H1 (cell line): ENCODE data around the gene MRPS10. TPM values are rescaled to one million over a fixed set of nuclear protein-coding genes. Genes with fewer than 3 reads are reported as not detected.

Source experiments
- CTCF ChIA-PET: fragments of 300-600 bp; sonication (Branson Sonifier 250); formaldehyde crosslinking; loops from one replicate; lab custom pipeline; 2021; ENCODE audit not compliant: partially characterized antibody; lab: Charles Lee
- POLR2A ChIA-PET: fragments of 300-600 bp; sonication (Branson Sonifier 250); formaldehyde crosslinking; loops from one replicate; lab custom pipeline; 2021; ENCODE audit warnings: inconsistent platforms; ENCODE audit not compliant: partially characterized antibody; lab: Charles Lee
- DNase-seq, 2 experiments: peaks; one replicate each; pipeline versions ENCODE4 v3.0.0 to v3.0.0-alpha.2; 2010 to 2022; ENCODE audit warnings: low spot score in 2 of 2, low read depth in 1 of 2, mixed read lengths in 1 of 2
- FAIRE-seq: peaks from 2 replicates; lab custom pipeline; 2011; peaks lifted over from hg19 to GRCh38; lab: Jason Lieb, UNC
- H2AFZ ChIP-seq: 2 replicates; pipeline ENCODE4 v1.8.1; 2012; ENCODE audit warnings: low read length, inconsistent platforms
- H2AK5ac ChIP-seq: 2 replicates; pipeline ENCODE4 v1.6.1; 2013; ENCODE audit warnings: low read depth, low read length
- H2BK120ac ChIP-seq: replicated peaks from 2 replicates; pipeline ENCODE3; 2013; ENCODE audit warnings: low read depth, low read length, inconsistent platforms
- H2BK12ac ChIP-seq: 2 replicates; pipeline ENCODE4 v1.6.1; 2013; ENCODE audit warnings: low read depth, low read length
- H2BK15ac ChIP-seq: 2 replicates; pipeline ENCODE4 v1.6.1; 2013; ENCODE audit warnings: low read length
- H2BK20ac ChIP-seq: 2 replicates; pipeline ENCODE4 v1.6.1; 2013; ENCODE audit warnings: low read length
- H2BK5ac ChIP-seq: 2 replicates; pipeline ENCODE4 v1.6.1; 2013; ENCODE audit warnings: low read depth, low read length
- H3K14ac ChIP-seq: 2 replicates; pipeline ENCODE4 v1.6.1; 2013; ENCODE audit warnings: inconsistent platforms; ENCODE audit not compliant: insufficient read length
- H3K18ac ChIP-seq: 2 replicates; pipeline ENCODE4 v1.6.1; 2013; ENCODE audit warnings: low read length; ENCODE audit errors: extremely low read depth
- H3K23ac ChIP-seq: 2 replicates; pipeline ENCODE4 v1.6.1; 2013; ENCODE audit warnings: inconsistent platforms; ENCODE audit not compliant: insufficient read length
- H3K23me2 ChIP-seq: 2 replicates; pipeline ENCODE4 v1.6.1; 2013; ENCODE audit warnings: low read depth, low read length
- H3K27ac ChIP-seq: 2 replicates; pipeline ENCODE4 v1.6.1; 2011; ENCODE audit warnings: low read depth, low read length, inconsistent platforms
- H3K27me3 ChIP-seq, 4 experiments: replicated peaks in 1 of 4; 1 replicate in 1 of 4; 2 replicates in 3 of 4; pipeline versions ENCODE4 v1.6.1 to v1.8.1; 2011 to 2013; ENCODE audit warnings: low read length in 3 of 4, mild to moderate bottlenecking in 3 of 4, inconsistent platforms in 2 of 4, mixed read lengths in 2 of 4, moderate library complexity in 1 of 4; ENCODE audit not compliant: control insufficient read depth in 3 of 4, insufficient read depth in 3 of 4; ENCODE audit errors: extremely low read depth in 1 of 4
- H3K36me3 ChIP-seq, 4 experiments: 2 replicates each; pipeline versions ENCODE4 v1.6.1 to v1.8.1; 2011 to 2013; ENCODE audit warnings: mild to moderate bottlenecking in 4 of 4, low read length in 3 of 4, moderate library complexity in 2 of 4, control low read depth in 1 of 4, inconsistent platforms in 1 of 4; ENCODE audit not compliant: insufficient read depth in 4 of 4, control insufficient read depth in 2 of 4
- H3K4ac ChIP-seq: replicated peaks from 2 replicates; pipeline ENCODE3; 2013; ENCODE audit warnings: low read length, low read depth, mixed read lengths, inconsistent platforms; ENCODE audit not compliant: insufficient read length
- H3K4me1 ChIP-seq, 4 experiments: replicated peaks in 1 of 4; 1 replicate in 1 of 4; 2 replicates in 3 of 4; pipeline versions ENCODE4 v1.6.1 to v1.8.1; 2011 to 2013; ENCODE audit warnings: low read length in 3 of 4, inconsistent platforms in 2 of 4, mixed read lengths in 1 of 4; ENCODE audit not compliant: insufficient read depth in 4 of 4, control insufficient read depth in 3 of 4
- H3K4me2 ChIP-seq, 2 experiments: 2 replicates each; pipeline versions ENCODE4 v1.6.1 to v1.8.1; 2011 to 2013; ENCODE audit warnings: low read depth in 2 of 2, low read length in 2 of 2, control low read depth in 1 of 2, inconsistent platforms in 1 of 2, mild to moderate bottlenecking in 1 of 2; ENCODE audit not compliant: insufficient read depth in 1 of 2
- H3K4me3 ChIP-seq, 4 experiments: fragments of 200-600, 300-600 bp in 1 of 4; sonication (generic), shearing (Covaris generic), sonication (Bioruptor Twin) in 1 of 4; 2 replicates each; pipeline versions ENCODE4 v1.5.1 to v1.8.1; 2011 to 2016; ENCODE audit warnings: low read length in 4 of 4, low read depth in 3 of 4, control low read depth in 2 of 4, inconsistent platforms in 2 of 4, mild to moderate bottlenecking in 2 of 4, mixed read lengths in 1 of 4, moderate library complexity in 1 of 4; ENCODE audit not compliant: insufficient read depth in 2 of 4; ENCODE audit errors: extremely low read depth in 1 of 4
- H3K56ac ChIP-seq: replicated peaks from 2 replicates; pipeline ENCODE3; 2013; ENCODE audit warnings: low read depth, mild to moderate bottlenecking, mixed read lengths, low read length, inconsistent platforms; ENCODE audit not compliant: insufficient read length
- H3K79me1 ChIP-seq: 2 replicates; pipeline ENCODE4 v1.6.1; 2013; ENCODE audit warnings: low read depth, low read length, control low read depth
- H3K79me2 ChIP-seq, 2 experiments: 2 replicates each; pipeline versions ENCODE4 v1.6.1 to v1.8.1; 2012 to 2013; ENCODE audit warnings: low read length in 2 of 2, mild to moderate bottlenecking in 2 of 2, inconsistent platforms in 1 of 2; ENCODE audit not compliant: insufficient read depth in 2 of 2, control insufficient read depth in 1 of 2
- H3K9ac ChIP-seq, 4 experiments: replicated peaks in 1 of 4; 1 replicate in 1 of 4; 2 replicates in 3 of 4; pipeline versions ENCODE4 v1.6.1 to v1.8.1; 2011 to 2013; ENCODE audit warnings: low read depth in 3 of 4, low read length in 3 of 4, control low read depth in 2 of 4, mild to moderate bottlenecking in 2 of 4, moderate library complexity in 2 of 4, inconsistent platforms in 1 of 4; ENCODE audit errors: extremely low read depth in 1 of 4
- H3K9me3 ChIP-seq, 2 experiments: 2 replicates each; pipeline versions ENCODE4 v1.6.1 to v1.8.1; 2012 to 2013; ENCODE audit warnings: mild to moderate bottlenecking in 2 of 2, moderate library complexity in 2 of 2, control low read depth in 1 of 2, inconsistent platforms in 1 of 2, low read depth in 1 of 2, low read length in 1 of 2, mixed read lengths in 1 of 2; ENCODE audit not compliant: insufficient read depth in 2 of 2
- H4K20me1 ChIP-seq, 2 experiments: replicated peaks in 1 of 2; 2 replicates each; pipeline versions ENCODE3 to v1.8.1; 2011 to 2013; ENCODE audit warnings: inconsistent platforms in 2 of 2, low read length in 2 of 2, mild to moderate bottlenecking in 1 of 2; ENCODE audit not compliant: insufficient read depth in 2 of 2, control insufficient read depth in 1 of 2
- H4K5ac ChIP-seq: 2 replicates; pipeline ENCODE4 v1.6.1; 2013; ENCODE audit warnings: low read length, low read depth, mixed read lengths, inconsistent platforms; ENCODE audit not compliant: insufficient read length
- H4K8ac ChIP-seq: 2 replicates; pipeline ENCODE4 v1.8.0; 2013; ENCODE audit warnings: mild to moderate bottlenecking, moderate library complexity, low read length, inconsistent platforms; ENCODE audit not compliant: insufficient read depth; ENCODE audit errors: extremely low read depth
- H4K91ac ChIP-seq: replicated peaks from 2 replicates; pipeline ENCODE3; 2013; ENCODE audit warnings: low read length, mixed read lengths, inconsistent platforms; ENCODE audit not compliant: insufficient read length
- CHD1 ChIP-seq: IDR thresholded peaks from 2 replicates; pipeline ENCODE4 v1.6.1; 2012; ENCODE audit warnings: low read depth, low read length, improper control_type of control experiment
- EZH2 ChIP-seq: fragments of 200-600 bp; sonication (generic); IDR thresholded peaks from 2 replicates; pipeline ENCODE4 v1.7.1; 2012; ENCODE audit warnings: low read depth, mild to moderate bottlenecking, moderate library complexity, low read length, inconsistent platforms; ENCODE audit not compliant: severe bottlenecking
- HDAC2 ChIP-seq, 2 experiments: fragments of 300-600 bp in 1 of 2; sonication (generic) in 1 of 2; IDR thresholded peaks; 2 replicates each; pipeline ENCODE4 v1.6.1; 2011 to 2012; ENCODE audit warnings: low read depth in 2 of 2, low read length in 2 of 2, mild to moderate bottlenecking in 2 of 2, moderate library complexity in 2 of 2, borderline replicate concordance in 1 of 2, inconsistent platforms in 1 of 2
- KDM5A ChIP-seq: fragments of 200-600 bp; IDR thresholded peaks from 2 replicates; pipeline ENCODE4 v1.7.1; 2012; ENCODE audit warnings: mild to moderate bottlenecking, low read length, inconsistent platforms, mixed read lengths
- PHF8 ChIP-seq: fragments of 200-600 bp; sonication (generic); conservative IDR thresholded peaks from 2 replicates; pipeline ENCODE4 v1.7.1; 2012; ENCODE audit warnings: low read depth, mild to moderate bottlenecking, inconsistent platforms, low read length, moderate library complexity
- SIRT6 ChIP-seq: IDR thresholded peaks from one replicate; pipeline ENCODE4 v1.7.1; 2012; ENCODE audit warnings: low read length, inconsistent platforms
- SP4 ChIP-seq: IDR thresholded peaks from 2 replicates; pipeline ENCODE4 v1.6.1; 2012; ENCODE audit warnings: low read length, inconsistent platforms
- TAF7 ChIP-seq: optimal IDR thresholded peaks from 2 replicates; pipeline ENCODE3; 2011; ENCODE audit warnings: low read depth, mild to moderate bottlenecking, inconsistent platforms, low read length, moderate library complexity, borderline replicate concordance
- WGBS, 2 experiments: shearing (Covaris generic) in 1 of 2; methylation state at CpG; one replicate each; pipeline versions ENCODE4 v1.1.6 to v1.1.7; 2013 to 2015; ENCODE audit warnings: low lambda C conversion rate in 2 of 2, mixed read lengths in 2 of 2, inconsistent platforms in 1 of 2, low coverage in 1 of 2, missing lambda C conversion rate in 1 of 2; ENCODE audit not compliant: insufficient replicate concordance in 2 of 2, insufficient coverage in 1 of 2, insufficient read length in 1 of 2; ENCODE audit errors: extremely low coverage in 1 of 2, missing lambda C conversion rate in 1 of 2; 5-methylcytosine and 5-hydroxymethylcytosine counted together
- polyA plus RNA-seq, 7 experiments: library from polyadenylated mRNA; depleted of rRNA in 3 of 7; stranded (reverse) in 5 of 7; unstranded in 2 of 7; fragments of >200 nt in 5 of 7; fragments of 200-250 nt in 2 of 7; gene quantifications; 1 replicate in 5 of 7; 2 replicates in 1 of 7; 4 replicates in 1 of 7; pipeline versions ENCODE4 v1.2.1 to v1.2.3, GENCODE V29; 2011 to 2013; ENCODE audit warnings: missing spikeins in 2 of 7, mixed read lengths in 2 of 7
- total RNA-seq: library from RNA; stranded (reverse); fragmentation: NEBNext Ultra II Directional; extraction: Animal tissue kit (Norgen Biotek cat#: 25700); gene quantifications from 2 replicates; pipeline ENCODE4 v1.2.1, GENCODE V29; 2021
- TF ChIP-seq, protein P1 (sequence below): IDR thresholded peaks from 2 replicates; pipeline ENCODE4 v1.6.1; 2012; ENCODE audit warnings: inconsistent platforms

The MRPS10 gene
- total and polyA plus RNA-seq, 2 of the 8 experiments (the other 6 are each of a cell fraction or from before 2014, with no cell fraction given) = 20.5 to 33.6 TPM

DNA sequence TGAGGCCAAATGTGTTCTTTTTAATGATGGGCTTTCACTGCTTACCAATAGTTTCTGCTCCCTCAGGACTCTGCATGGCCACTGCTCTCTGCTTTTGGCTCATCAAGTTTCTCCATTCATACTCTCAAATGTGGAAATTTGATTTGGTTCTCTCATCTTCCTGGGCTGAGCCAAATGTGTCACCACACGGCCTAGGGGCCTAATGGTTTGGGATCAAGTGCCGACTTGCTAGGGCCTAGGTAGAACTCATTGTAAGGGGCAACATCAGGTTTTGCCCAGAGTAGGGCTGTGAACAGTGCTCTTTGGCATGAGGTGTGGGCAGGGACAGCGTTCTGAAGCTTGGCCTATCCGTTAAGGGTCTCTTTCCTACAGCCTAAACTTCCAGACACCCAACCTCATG is 3.9 kb upstream of the MRPS10 start:
- Histone ChIP-seq H3K23me2 (no peaks in the 10 kb centered on the region), H4K91ac (no peak overlapping the region), H3K27me3 (no peaks in the 10 kb centered on the region), H3K9me3 (no peaks in the 10 kb centered on the region), H3K4me1 (no peaks in the 10 kb centered on the region; a peak in 1 of 7 replicates), H3K23ac (no peak overlapping the region), H3K36me3 (peaks cover 0 to 2% (median 0%) of the 10 kb centered on the region in 4 experiments; a peak in 1 of 8 replicates), H3K14ac (no peak overlapping the region), H3K79me1 (no peaks in the 10 kb centered on the region), H4K20me1 (no peaks in the 10 kb centered on the region), H3K9ac (no peak overlapping the region), H3K79me2 (peaks cover 0 to 9% of the 10 kb centered on the region in 2 experiments; a peak in 2 of 4 replicates), H2AK5ac (no peak overlapping the region), H2BK12ac (no peak overlapping the region), H3K18ac (no peak overlapping the region), H4K5ac (no peak overlapping the region), H3K4me2 (no peak overlapping the region), H2BK5ac (no peak overlapping the region), H2BK20ac (no peak overlapping the region), H2AFZ (no peak overlapping the region), H2BK15ac (peak overlapping the region; percentile 53; the same call in 1 of the 2 replicates), H4K8ac (no peak overlapping the region), H2BK120ac (no peak overlapping the region), H3K4ac (no peak overlapping the region), H3K27ac (no peak overlapping the region), H3K56ac (no peak overlapping the region), H3K4me3 (no peak overlapping the region)
- TF ChIP-seq CHD1 (no peak), EZH2 (no peak), SP4 (no peak), KDM5A (no peak), SIRT6 (no peak), HDAC2 (IDR thresholded peaks at IDR 0.05; ENCODE audit: borderline replicate concordance in 1 of 2, low read depth in 2 of 2, low read length in 2 of 2) (no peak), TAF7 (no peak), PHF8 (no peak)
- TF ChIP-seq, protein P1, sequence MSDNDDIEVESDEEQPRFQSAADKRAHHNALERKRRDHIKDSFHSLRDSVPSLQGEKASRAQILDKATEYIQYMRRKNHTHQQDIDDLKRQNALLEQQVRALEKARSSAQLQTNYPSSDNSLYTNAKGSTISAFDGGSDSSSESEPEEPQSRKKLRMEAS = no peak
- 88% methylated on average over 4 of the region's 4 CpGs; no CpG with 5 or more reads in 1 of the 2 experiments for WGBS, 2 experiments
- DNase-seq = no peak
- FAIRE-seq = no peak
- ChIA-PET CTCF (interaction anchor here (0.8 kb wide), 1 partner anchor 326 kb away, joined by 3 read pairs; no protein-coding TSS in a partner anchor), POLR2A (interaction anchor here (1.2 to 1.6 kb wide), 4 partner anchors 79 to 326 kb away, joined by 3 to 5 read pairs (median 4); partner anchors contain the start of gene C6orf132)
